Osteocyte (in vitro differentiated cells): ENCODE results near the gene SCAPER. TPM values are rescaled to one million over a fixed set of nuclear protein-coding genes. Genes with fewer than 3 reads are reported as not detected.
A peak's percentile ranks its signal among the peaks of the same experiment; 100 is the strongest.
"Not testable (repeated sequence)": the region's sequence is repeated elsewhere in the genome, so short reads cannot be mapped to it uniquely, and the experiment has no call there.

Experiments used
- DNase-seq: peaks from one replicate; pipeline ENCODE4 v3.0.0; 2021; ENCODE audit warnings: mixed read lengths; ENCODE audit not compliant: unreplicated experiment; ENCODE audit errors: extremely low spot score
- H3K27ac Mint-ChIP-seq: one replicate; pipeline ENCODE4 v1.8.0; 2021; ENCODE audit warnings: mild to moderate bottlenecking, mixed read lengths; ENCODE audit not compliant: unreplicated experiment
- H3K27me3 Mint-ChIP-seq: one replicate; pipeline ENCODE4 v1.8.0; 2021; ENCODE audit warnings: mixed read lengths; ENCODE audit not compliant: unreplicated experiment
- H3K36me3 Mint-ChIP-seq: one replicate; pipeline ENCODE4 v1.8.0; 2021; ENCODE audit warnings: mixed read lengths; ENCODE audit not compliant: unreplicated experiment
- H3K4me1 Mint-ChIP-seq: one replicate; pipeline ENCODE4 v1.8.0; 2021; ENCODE audit warnings: mixed read lengths; ENCODE audit not compliant: unreplicated experiment
- H3K4me3 Mint-ChIP-seq: one replicate; pipeline ENCODE4 v1.8.0; 2021; ENCODE audit warnings: mild to moderate bottlenecking, moderate library complexity, mixed read lengths; ENCODE audit not compliant: unreplicated experiment
- H3K9me3 Mint-ChIP-seq: one replicate; pipeline ENCODE4 v1.8.0; 2021; ENCODE audit warnings: mixed read lengths; ENCODE audit not compliant: unreplicated experiment
- CTCF ChIP-seq: fragments of 200-600 bp; sonication (generic); IDR thresholded peaks from 2 replicates; pipeline ENCODE4 v1.5.0; 2021; ENCODE audit warnings: antibody characterized with exemption, mild to moderate bottlenecking, moderate library complexity
- total RNA-seq: library from RNA; stranded (reverse); gene quantifications from 2 replicates; pipeline ENCODE4 v1.2.1, GENCODE V29; 2021

Gene SCAPER
- total RNA-seq, 1 donor from 2014 or later: 20.0 TPM

- H3K4me1 Mint-ChIP-seq: peaks cover 7% of the 10 kb centered on the region
- H3K9me3 Mint-ChIP-seq: no peaks in the 10 kb centered on the region
- H3K27me3 Mint-ChIP-seq: no peaks in the 10 kb centered on the region
- no peak overlapping the region for H3K27ac Mint-ChIP-seq
- no peak overlapping the region for H3K4me3 Mint-ChIP-seq
- no peaks in the 10 kb centered on the region for H3K36me3 Mint-ChIP-seq
- DNase-seq: no peak
- TF ChIP-seq CTCF: no peak
These were observed 375.2 kb downstream of the SCAPER start for GRCh38 chr15:76529911-76530310.

DNA sequence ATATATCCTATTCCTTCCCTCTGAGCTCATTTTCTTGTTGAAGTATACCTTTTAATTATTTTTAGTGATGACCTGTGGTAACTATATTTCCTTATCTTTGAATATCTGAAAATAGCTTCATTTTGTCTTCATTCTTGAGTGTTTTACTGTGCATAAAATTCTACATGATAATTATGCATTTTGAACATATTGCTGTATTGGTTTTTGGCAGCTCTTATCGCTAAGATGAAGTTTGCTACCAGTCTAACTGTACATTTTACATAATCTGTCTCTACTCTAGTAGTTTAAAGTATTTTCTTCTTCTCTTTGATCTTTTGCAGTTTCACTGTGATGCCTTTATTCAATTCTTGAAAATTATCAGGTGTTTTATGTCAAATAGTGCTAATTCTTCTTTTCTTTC is 379.0 kb downstream of the SCAPER start:
- no peaks in the 10 kb centered on the region for H3K27me3 Mint-ChIP-seq
- no peaks in the 10 kb centered on the region for H3K9me3 Mint-ChIP-seq
- no peak overlapping the region for H3K4me3 Mint-ChIP-seq
- DNase-seq: no peak
- H3K36me3 Mint-ChIP-seq: no peaks in the 10 kb centered on the region
- no peak overlapping the region for H3K27ac Mint-ChIP-seq
- peaks cover 1% of the 10 kb centered on the region for H3K4me1 Mint-ChIP-seq
- TF ChIP-seq CTCF: no peak

DNA sequence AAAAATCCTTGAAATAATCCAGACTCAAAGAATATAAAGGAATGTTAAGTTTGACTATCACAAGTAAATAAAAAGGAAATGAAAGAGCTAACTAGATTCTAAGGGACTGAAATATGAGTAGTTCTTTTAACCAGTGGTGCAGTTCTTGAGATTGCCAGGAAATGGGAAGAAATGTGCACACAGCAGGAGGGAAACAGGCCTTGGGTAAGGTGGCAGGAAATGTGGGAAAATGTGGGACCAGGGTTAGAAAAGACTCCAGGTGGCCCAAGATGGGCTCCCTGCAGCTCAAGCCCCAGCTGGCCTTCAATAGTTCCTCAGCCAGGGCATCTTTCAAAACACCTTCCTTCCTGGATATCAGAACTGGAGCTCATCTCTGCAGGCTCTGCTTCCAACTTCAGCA is 387.2 kb downstream of the SCAPER start:
- TF ChIP-seq CTCF: no peak
- Mint-ChIP-seq H3K36me3 (no peaks in the 10 kb centered on the region), H3K4me1 (peaks cover 8% of the 10 kb centered on the region), H3K4me3 (no peak overlapping the region), H3K27ac (peak overlapping the region; percentile 6), H3K9me3 (no peaks in the 10 kb centered on the region), H3K27me3 (no peaks in the 10 kb centered on the region)
- DNase-seq: no peak

DNA sequence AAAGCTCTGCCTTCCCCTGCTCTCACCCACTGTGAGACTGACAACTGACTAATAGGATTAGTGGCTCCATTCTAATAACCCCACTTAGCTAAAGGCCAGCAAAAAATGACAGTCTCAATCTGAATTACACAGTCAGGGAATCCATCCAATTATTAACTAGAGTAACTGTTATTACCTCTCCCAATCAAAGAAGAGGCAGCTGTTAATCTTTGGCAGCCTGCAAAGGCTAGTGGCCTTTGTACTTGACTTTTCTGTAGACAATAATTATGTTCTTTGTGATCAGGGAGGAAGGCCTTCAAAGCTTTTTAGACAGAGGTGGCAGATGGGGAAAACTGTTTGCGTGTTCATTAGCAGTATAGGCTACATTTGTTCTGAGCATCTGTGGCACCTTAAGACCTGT is 390.9 kb downstream of the SCAPER start:
- no peak for TF ChIP-seq CTCF
- no peak overlapping the region for H3K27ac Mint-ChIP-seq
- DNase-seq: no peak
- H3K9me3 Mint-ChIP-seq: no peaks in the 10 kb centered on the region
- no peaks in the 10 kb centered on the region for H3K36me3 Mint-ChIP-seq
- peaks cover 8% of the 10 kb centered on the region for H3K4me1 Mint-ChIP-seq
- H3K27me3 Mint-ChIP-seq: no peaks in the 10 kb centered on the region
- no peak overlapping the region for H3K4me3 Mint-ChIP-seq

GRCh38 chr15:76512971-76513370 is 392.2 kb downstream of the SCAPER start:
- H3K9me3 Mint-ChIP-seq: no peaks in the 10 kb centered on the region
- H3K4me1 Mint-ChIP-seq: peaks cover 5% of the 10 kb centered on the region
- no peak for DNase-seq
- TF ChIP-seq CTCF: no peak
- no peaks in the 10 kb centered on the region for H3K36me3 Mint-ChIP-seq
- no peaks in the 10 kb centered on the region for H3K27me3 Mint-ChIP-seq
- no peak overlapping the region for H3K4me3 Mint-ChIP-seq
- no peak overlapping the region for H3K27ac Mint-ChIP-seq

- not testable (repeated sequence) for H3K27me3 Mint-ChIP-seq, H3K4me3 Mint-ChIP-seq, H3K36me3 Mint-ChIP-seq, H3K4me1 Mint-ChIP-seq, DNase-seq, H3K27ac Mint-ChIP-seq, H3K9me3 Mint-ChIP-seq
These were observed 394.5 kb downstream of the SCAPER start for GRCh38 chr15:76510663-76511062.
